ENCODE measurements around the gene TMEM269. TPM values are rescaled to one million over a fixed set of nuclear protein-coding genes. Genes with fewer than 3 reads are reported as not detected.

The TMEM269 gene
- total and polyA plus RNA-seq, 10 of the 15 experiments (the other 5 are each of a cell fraction or from before 2014, with no cell fraction given) = 0.02 to 0.26 (median 0.06) TPM; not detected in 2

- ChIA-PET SMC1A (ENCODE audit: uncharacterized antibody, unreplicated experiment) (no interaction called here), POLR2A (no interaction called here), CTCF (interaction anchor here (1.3 kb wide), 1 partner anchor 16 kb away, joined by 3 read pairs; the partner anchor contains the start of gene ZNF691), RAD21 (ENCODE audit: unreplicated experiment) (no interaction called here)
- FAIRE-seq = no peak
- in situ Hi-C loops (cut with MboI) = no loop called here
- TF ChIP-seq USF2 (IDR thresholded peaks at IDR 0.05; ENCODE audit: borderline replicate concordance, low read depth, low read length) = no peak
- TF ChIP-seq ZNF207 (IDR thresholded peaks at IDR 0.05; ENCODE audit: borderline replicate concordance) = no peak
- TF ChIP-seq KAT2A (conservative IDR thresholded peaks at IDR 0.05; ENCODE audit: control insufficient read depth, low read depth, low read length) = no peak
- no peak for TF ChIP-seq MEF2A (IDR thresholded peaks at IDR 0.05; ENCODE audit: insufficient read depth, low read depth, low read length)
- no peak for TF ChIP-seq HSF1 (IDR thresholded peaks at IDR 0.05; ENCODE audit: low read depth, low read length)
- TF ChIP-seq EED (IDR thresholded peaks at IDR 0.05; ENCODE audit: low read depth) = no peak
- no peak for TF ChIP-seq MTA2 (IDR thresholded peaks at IDR 0.05; ENCODE audit: low read depth)
- no peak for TF ChIP-seq HDGF (IDR thresholded peaks at IDR 0.05)
- TF ChIP-seq HCFC1 (IDR thresholded peaks at IDR 0.05; ENCODE audit: low read length) = no peak
- TF ChIP-seq PKNOX1 (IDR thresholded peaks at IDR 0.05) = no peak
- TF ChIP-seq CHD1 (IDR thresholded peaks at IDR 0.05; ENCODE audit: low read depth, low read length) = no peak
- TF ChIP-seq USF1 (IDR thresholded peaks at IDR 0.05; ENCODE audit: borderline replicate concordance, extremely low read length, insufficient read depth, low read depth, low read length) = no peak
- TF ChIP-seq MYC (IDR thresholded peaks at IDR 0.05; ENCODE audit: insufficient read depth, insufficient read length, insufficient replicate concordance, low read length, severe bottlenecking) = no peak
- TF ChIP-seq E2F4 (IDR thresholded peaks at IDR 0.05; ENCODE audit: low read depth, low read length) = no peak
- no peak for TF ChIP-seq SUZ12 (IDR thresholded peaks at IDR 0.05; ENCODE audit: unreplicated experiment)
- Histone ChIP-seq H3K79me2 (ENCODE audit: control insufficient read depth, insufficient read depth, low read length) (no peaks in the 10 kb centered on the region), H3K4me1 (ENCODE audit: control insufficient read depth, insufficient read depth, low read length) (no peaks in the 10 kb centered on the region), H3K36me3 (ENCODE audit: control insufficient read depth in 2 of 2, insufficient read depth in 2 of 2, low read length in 1 of 2) (no peaks in the 10 kb centered on the region), H3K9ac (ENCODE audit: control insufficient read depth, insufficient read depth, low read length) (no peak overlapping the region), H3K27me3 (replicated peaks in 1 of 2; ENCODE audit: control insufficient read depth in 2 of 2, insufficient read depth in 2 of 2, low read length in 1 of 2) (no peaks in the 10 kb centered on the region), H3K9me3 (replicated peaks; ENCODE audit: control insufficient read depth, insufficient read depth, low read length) (no peaks in the 10 kb centered on the region), H3K4me3 (no peak overlapping the region), H3K27ac (ENCODE audit: control insufficient read depth, insufficient read depth) (no peak overlapping the region), H3K4me2 (ENCODE audit: control insufficient read depth, insufficient read depth) (no peak overlapping the region), H4K20me1 (ENCODE audit: control insufficient read depth, insufficient read depth) (no peaks in the 10 kb centered on the region), H2AFZ (ENCODE audit: control insufficient read depth, low read depth, low read length) (no peak overlapping the region)
- DNase-seq (ENCODE audit: low read depth, low spot score) = no peak
- BruUV-seq (replicated peaks) = no TSS peak
- intact Hi-C loops (cut with micrococcal nuclease; ENCODE audit: unreplicated experiment) = no loop called here
- 91% methylated on average over 15 of the region's 17 CpGs for WGBS (ENCODE audit: insufficient coverage, insufficient replicate concordance, low lambda C conversion rate, missing lambda C conversion rate)
- ATAC-seq = no peak
Observed at GRCh38 chr1:42830631-42831030, 45.8 kb downstream of the TMEM269 start.

All from GM12878 (cell line).